HG02973 (cell line): ENCODE results near the gene CPNE1.
A peak's percentile ranks its signal among the peaks of the same experiment; 100 is the strongest.
"Not testable (repeated sequence)": the region's sequence is repeated elsewhere in the genome, so short reads cannot be mapped to it uniquely, and the experiment has no call there.

Source experiments
- ATAC-seq: cut with Tn5 transposase; IDR thresholded peaks from one replicate; pipeline ENCODE4 v1.9.1; 2021; ENCODE audit warnings: moderate library complexity; ENCODE audit not compliant: unreplicated experiment

The CPNE1 gene

GRCh38 chr20:35698298-35699126 lies 33.8 kb upstream of the CPNE1 start:
- no peak for ATAC-seq

GRCh38 chr20:35697696-35698297 lies 33.1 kb upstream of the CPNE1 start:
- no peak for ATAC-seq

- no peak for ATAC-seq
These were observed 31.3 kb upstream of the CPNE1 start for GRCh38 chr20:35695978-35696377.

DNA sequence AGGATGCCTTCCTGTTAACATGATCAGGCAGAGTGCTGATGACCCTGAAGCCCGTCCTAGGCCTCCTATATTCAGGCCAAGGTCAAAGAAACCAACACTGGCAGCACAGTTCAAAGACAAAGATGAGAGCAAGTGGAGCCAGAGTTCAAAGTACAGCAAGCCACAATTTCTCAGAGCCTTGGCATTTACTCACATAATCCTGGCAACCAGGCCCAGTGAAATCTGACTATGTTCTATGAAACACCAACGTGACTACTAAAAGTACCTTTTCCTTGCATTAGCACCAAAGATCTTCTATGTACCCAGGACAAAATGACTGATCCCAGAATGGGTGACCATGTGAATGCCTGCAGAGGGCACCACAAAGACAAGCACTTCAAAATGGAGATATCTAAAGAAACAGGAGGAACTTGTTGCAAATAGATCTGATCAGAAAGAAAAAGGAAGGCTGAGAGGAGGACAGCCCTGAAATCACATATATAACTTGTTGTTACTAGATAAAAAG lies 30.6 kb upstream of the CPNE1 start:
- ATAC-seq = no peak

DNA sequence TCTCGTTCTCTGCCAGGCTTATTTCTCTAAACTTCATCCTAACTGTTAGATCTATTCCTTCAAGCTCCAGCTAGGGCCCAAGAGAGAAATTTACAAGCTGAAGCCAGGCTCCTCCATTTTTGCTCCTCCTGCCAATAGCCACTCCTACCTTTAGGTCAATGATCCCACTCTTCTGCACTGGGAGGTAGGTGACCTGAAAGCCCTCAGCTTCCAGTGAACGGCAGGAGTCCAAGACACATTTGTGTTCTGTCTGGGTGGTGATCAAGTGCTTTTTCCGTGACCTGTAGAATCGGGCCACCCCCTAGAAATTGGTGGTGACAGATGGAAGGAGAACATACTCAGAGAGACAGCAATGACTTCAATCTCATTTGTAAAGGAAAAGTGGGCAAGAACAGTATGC lies 25.6 kb upstream of the CPNE1 start:
- no peak for ATAC-seq

DNA sequence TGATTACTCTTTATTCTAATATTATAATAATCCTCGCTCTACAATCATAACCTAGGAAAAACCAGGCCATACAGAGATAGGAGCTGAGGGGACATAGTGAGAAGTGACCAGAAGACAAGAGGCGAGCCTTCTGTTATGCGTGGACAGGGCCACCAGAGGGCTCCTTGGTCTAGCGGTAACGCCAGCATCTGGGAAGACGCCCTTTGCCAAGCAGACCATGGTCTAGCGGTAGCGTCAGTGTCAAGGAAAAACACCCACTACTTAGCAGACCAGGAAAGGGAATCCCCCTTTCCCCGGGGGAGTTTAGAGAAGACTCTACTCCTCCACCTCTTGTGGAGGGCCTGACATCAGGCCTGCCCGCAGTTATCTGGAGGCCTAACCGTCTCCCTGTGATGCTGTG lies 22.2 kb upstream of the CPNE1 start:
- ATAC-seq = not testable (repeated sequence)

GRCh38 chr20:35685368-35685767 lies 20.7 kb upstream of the CPNE1 start:
- ATAC-seq = not testable (repeated sequence)

DNA sequence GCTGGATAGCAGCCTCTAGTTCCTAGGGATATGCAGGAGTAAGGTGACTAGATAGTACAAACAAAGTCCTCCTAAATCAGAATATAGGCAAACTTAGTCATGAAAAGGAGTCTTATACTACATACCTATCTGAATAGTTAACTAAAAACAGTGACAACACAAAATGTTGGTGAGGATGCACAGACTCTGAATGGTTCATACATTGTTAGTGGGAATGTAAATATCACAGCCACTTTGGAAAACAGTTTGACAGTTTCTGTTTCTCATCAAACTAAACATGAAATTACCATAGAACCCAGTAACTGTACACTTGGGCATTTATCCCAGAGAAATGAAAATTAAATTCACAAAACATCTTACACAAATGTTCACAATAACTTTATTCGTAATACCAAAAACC lies 17.3 kb upstream of the CPNE1 start:
- ATAC-seq = no peak

- no peak for ATAC-seq
These were observed 15.9 kb upstream of the CPNE1 start for GRCh38 chr20:35680452-35681183.

DNA sequence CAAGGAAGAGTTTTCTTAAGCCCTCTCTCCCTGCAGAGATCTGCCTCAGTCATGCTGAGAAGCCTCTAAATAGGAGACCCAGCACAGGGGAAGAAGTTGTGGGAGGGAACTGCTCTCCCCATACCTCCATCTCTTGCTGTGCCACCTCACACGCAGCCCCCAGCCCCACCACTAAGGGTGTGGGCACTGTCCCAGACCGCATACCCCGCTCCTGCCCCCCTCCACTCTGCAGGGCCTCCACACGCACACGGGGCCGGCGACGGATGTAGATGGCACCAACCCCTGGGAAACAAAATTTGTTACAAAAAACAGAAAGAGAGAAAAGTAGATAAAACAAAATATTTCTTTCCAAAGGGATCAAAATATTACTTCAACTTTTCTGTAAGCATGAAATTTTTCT lies 10.2 kb upstream of the CPNE1 start:
- ATAC-seq = no peak

- ATAC-seq = no peak
These were observed 9.2 kb upstream of the CPNE1 start for GRCh38 chr20:35673884-35674283.

DNA sequence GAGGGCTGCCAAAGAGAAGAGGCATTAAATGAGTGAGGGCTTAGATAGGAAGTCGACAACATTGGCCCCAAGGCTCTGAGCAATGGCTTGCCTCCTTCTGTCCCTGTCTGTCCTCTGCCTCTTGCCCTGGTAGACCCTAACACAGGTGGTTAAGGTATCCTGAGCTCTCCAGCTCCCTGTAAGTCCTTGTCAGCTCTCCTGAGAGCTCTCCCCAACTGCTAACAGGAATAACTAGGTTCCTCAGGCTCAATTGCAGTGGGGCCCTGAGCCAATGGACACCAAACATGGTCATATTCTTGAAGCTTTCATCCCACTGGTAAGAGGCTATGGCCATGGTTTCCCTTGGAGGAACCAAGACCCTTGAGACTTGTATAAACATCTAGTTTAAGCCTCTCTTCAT lies 5.0 kb upstream of the CPNE1 start:
- no peak for ATAC-seq

DNA sequence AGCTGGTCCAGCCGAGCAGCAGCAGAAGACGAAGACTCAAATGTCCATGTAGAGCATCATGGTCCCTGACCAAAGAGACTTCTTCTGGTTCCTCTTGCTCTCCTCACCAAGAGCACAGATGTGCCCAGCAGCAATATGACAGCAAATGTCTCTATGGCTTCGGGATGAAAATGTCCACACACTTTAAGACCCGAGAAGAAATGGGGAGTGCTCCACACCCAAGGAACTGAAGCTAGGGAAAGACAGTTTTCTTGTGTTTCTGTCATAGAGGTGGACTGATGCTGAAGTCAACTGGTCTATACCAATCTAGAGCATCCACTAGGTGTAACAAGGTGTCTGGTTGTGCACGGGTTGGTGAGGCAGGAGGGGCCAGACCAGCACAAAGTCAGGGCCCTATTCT lies 4.5 kb upstream of the CPNE1 start:
- ATAC-seq = no peak

DNA sequence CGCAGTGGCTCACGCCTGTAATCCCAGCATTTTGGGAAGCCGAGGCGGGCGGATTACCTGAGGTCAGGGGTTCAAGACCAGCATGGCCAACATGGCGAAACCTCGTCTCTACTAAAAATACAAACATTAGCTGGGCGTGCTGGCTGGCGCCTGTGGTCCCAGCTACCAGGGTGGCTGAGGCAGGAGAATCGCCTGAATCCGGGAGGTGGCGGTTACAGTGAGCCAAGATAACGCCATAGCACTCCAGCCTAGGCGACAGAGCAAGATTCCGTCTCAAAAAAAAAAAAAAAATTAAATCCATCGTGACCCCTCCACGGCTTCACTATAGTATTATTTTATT lies 1.2 kb upstream of the CPNE1 start:
- ATAC-seq = no peak

- peak; percentile 29 for ATAC-seq
These were observed 909 bp downstream of the CPNE1 start for GRCh38 chr20:35663516-35664465.

GRCh38 chr20:35662551-35662950 lies 2.1 kb downstream of the CPNE1 start:
- no peak for ATAC-seq

GRCh38 chr20:35661908-35662307 lies 2.8 kb downstream of the CPNE1 start:
- ATAC-seq = no peak

DNA sequence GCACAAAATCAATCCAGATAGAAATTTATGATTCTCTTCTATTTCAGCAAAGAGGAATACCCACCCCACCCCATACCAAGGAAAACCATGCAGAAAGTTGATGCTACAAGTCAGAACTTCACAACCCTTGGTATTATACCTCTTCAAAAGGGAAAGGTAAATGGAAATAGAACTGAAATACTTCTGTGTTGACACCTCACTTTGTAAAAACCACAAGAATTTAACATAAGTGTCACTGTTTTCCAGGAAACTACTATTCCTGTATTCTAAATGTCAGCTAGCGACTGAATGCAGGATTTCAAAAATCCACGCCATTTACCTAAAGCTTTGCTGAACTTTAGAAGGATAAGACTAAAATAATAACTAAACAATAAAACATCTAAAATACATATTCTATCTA lies 3.6 kb downstream of the CPNE1 start:
- ATAC-seq = no peak

- ATAC-seq = no peak
These were observed 4.4 kb downstream of the CPNE1 start for GRCh38 chr20:35660122-35660937.

- no peak for ATAC-seq
These were observed 7.4 kb downstream of the CPNE1 start for GRCh38 chr20:35657271-35657670.
